ENCODE results near the gene GPATCH4.
"Not testable (repeated sequence)": the region's sequence is repeated elsewhere in the genome, so short reads cannot be mapped to it uniquely, and the experiment has no call there.

GPATCH4 gene

DNA sequence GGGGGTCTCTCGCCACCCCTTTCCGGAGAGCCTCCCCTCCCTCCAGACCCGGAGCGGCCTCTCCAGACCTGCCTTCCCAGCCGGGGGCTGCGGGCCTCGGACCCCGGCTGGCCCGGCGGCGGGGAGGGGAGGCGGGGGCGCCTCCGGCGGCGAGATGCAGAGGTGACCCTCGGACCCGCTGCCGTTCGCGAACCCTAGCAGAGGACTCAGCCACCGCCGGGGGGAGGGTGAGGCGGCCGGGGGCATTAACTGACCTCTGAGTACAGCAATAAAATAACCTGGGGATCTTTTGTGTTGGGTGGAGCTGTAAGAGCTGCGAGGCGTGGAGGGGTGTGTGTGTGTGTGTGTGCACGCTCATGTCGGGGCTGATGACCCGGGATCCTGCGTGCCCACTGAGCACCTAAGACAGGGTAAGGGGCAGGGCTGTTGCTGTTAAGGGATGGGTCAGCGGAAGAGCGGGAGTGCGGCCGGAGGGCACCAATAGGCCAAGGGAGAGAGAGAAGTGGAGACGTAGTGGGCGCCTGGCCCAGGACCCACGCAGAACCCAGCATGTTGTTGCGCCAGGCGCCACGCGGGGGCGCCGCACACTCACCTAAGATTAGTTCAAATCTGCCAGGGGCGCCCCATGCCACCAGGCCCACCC, 24.3 kb upstream of the GPATCH4 start:
- peak; percentile 38 for DNase-seq

DNA sequence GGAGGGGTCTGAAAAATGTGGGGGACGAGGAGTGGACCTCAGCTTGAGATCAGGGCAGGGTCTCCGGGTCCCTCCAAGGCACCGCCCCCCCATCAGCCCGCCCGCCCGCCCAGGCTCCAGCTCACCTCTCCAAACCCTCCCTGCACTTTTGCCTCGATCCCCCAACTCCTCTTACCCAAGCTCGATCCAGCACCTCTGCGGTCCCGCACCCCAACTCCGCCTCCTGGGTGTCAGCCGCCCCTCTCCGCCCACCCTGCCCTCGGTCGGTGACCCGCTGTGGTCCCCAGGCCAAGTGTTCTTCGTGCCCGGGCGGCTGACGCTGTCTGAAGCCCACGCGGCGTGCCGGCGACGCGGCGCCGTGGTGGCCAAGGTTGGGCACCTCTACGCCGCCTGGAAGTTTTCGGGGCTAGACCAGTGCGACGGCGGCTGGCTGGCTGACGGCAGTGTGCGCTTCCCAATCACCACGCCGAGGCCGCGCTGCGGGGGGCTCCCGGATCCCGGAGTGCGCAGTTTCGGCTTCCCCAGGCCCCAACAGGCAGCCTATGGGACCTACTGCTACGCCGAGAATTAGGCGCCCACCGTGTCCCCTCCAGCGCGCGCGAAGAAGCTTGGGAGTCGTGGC, 23.6 kb upstream of the GPATCH4 start:
- no peak for DNase-seq

DNA sequence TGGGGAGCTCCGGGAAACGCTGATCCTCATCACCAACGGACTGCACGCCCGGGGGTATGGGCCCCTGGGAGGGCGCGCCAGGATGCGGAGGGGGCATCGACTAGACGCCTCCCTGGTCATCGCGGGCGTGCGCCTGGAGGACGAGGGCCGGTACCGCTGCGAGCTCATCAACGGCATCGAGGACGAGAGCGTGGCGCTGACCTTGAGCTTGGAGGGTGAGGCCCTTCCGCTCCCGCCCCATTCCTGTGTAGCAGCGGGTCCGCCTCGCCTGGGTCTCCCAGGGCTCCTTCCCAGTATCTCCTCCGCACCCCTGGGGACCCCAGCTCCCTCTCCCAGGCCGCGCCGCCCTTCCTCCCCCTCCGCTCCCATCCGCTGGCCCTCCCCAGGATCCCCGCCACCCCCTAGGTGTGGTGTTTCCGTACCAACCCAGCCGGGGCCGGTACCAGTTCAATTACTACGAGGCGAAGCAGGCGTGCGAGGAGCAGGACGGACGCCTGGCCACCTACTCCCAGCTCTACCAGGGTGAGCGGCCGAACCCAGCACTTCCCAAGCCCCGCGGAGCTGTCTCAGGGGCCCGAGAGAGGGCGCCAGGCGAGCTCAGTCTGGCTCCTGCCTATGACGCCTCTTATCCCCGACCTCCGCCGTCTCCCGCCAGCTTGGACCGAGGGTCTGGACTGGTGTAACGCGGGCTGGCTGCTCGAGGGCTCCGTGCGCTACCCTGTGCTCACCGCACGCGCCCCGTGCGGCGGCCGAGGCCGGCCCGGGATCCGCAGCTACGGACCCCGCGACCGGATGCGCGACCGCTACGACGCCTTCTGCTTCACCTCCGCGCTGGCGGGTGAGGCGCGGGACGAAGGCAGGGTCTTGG, 22.9 kb upstream of the GPATCH4 start:
- DNase-seq, result peak; percentile 52

DNA sequence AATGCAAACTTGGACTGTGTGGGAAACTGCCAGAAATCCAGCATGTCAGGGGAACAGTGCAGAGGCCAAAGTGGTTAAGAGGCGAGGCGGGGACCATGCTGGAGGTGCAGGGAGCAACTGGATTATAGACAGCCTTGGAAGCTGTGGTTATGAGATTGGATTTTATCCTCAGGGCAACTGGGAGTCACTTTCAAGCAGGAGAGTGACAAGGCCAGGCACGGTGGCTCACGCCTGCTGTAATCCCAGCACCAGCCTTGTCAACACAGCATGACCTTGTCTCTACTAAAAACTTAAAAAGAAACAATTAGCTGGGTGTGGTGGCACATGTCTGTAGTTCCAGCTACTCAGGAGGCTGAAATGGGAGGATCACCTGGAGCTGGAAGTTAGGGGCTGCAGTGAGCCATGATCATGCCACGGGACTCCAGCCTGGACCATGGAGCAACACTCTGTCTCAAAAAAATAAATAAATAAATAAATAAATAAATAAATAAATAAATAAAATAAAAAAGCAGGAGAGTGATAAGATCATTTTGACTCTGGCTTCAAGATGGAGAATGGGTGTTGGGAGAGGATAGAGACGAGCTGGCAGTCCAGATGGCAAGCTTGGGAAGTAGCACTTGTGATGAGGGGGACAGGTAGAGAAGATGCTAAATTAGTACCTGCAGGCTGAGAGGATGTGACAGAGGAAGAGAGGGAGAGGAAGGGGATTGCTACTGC, 21.5 kb upstream of the GPATCH4 start:
- no peak for DNase-seq

DNA sequence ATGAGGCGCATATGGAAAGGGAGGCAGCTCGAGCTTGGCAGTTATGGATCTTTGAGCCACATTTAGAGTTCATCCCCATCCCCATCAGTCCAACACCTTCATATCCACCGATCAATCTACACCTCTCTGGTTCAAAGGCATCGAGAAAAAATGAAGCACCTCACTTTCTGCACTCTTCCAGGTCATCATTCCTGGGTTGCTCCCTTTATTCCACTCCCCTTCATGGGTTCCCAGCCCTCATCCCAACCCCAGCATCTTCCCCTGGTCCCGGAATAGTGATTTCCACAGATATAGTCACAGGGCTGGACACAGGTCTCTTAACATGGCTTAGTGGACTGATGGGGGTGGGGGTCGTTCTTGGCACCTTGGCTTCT, 18.3 kb upstream of the GPATCH4 start:
- DNase-seq, result no peak

DNA sequence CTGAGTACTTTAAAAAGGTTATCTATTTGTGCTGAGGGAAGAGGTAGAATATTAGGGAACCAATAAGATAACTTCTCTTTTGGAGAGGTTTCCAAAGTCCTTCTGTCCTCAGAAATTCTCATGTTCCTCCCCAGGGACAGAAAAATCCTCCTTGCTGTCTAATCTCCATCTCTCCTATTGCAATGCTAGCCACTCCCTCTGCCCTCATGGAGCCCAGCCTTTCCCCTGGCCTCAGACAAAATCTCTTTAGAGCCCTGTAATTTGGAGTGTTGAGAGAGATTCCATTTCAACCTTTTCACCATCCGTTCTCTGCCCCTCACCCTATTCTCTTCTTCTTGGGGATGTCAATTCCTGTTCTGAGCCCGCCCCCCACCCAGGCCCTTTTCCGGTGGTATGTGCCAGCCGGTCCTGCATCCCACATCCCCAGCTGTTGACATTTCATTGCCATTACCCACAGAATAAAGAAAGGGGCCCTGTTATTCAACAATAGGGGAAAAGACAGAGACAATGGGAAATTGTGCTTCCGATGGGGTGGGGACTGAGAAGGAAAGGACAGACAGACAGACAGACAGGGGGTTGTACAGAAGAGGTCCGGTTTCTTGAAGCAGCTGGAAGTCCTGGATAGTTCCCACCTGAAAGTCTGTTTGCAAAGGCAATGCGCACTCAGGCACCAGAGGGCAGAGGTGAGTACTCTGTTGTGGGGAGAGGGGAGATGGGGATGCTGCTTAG, 17.7 kb upstream of the GPATCH4 start, which contains the start of gene HAPLN2:
Gene HAPLN2 (plus strand): TSS at position 563 of the 729 bp plus-strand sequence. CDS start 4,076 bp downstream, outside the sequence.
- DNase-seq, result peak; percentile 43

DNA sequence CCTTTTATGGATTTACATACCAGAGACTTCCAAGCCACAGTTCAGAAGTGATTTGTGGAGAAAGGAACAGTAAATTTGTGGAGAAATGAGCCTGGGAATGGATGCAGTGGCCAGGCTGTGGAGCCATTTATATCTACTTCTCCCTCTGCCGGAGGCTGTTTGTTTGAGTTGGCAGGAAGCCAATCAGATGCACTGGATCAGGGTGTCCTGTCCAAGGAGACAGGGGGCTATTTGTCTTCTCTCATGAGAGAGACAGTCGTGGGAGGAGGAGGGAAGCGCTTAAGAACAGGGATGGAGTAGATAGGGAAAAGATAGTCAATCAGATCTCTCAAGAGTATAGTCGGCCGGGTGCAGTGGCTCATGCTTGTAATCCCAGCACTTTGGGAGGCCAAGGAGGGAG, 15.2 kb upstream of the GPATCH4 start:
- DNase-seq, result no peak

DNA sequence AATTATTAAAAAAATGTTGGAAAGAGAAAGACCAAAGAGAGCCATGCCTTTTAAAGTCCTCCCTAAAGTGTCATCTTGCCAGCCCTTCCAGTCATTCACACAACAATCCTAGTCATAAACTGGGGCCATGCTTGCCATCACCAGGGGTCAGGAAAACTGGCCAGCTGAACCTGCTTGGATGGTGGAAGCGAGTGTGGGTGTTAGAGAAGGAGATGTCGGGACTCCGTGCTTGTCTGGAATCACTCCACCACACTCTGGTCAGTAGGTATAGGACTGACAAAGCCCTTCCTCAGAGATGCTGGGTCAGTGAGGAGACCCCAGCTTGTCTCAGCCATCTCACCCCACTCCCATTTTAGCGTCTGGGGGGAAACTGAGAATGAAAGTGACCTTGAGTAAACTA, 14.7 kb upstream of the GPATCH4 start:
- DNase-seq, result no peak

DNA sequence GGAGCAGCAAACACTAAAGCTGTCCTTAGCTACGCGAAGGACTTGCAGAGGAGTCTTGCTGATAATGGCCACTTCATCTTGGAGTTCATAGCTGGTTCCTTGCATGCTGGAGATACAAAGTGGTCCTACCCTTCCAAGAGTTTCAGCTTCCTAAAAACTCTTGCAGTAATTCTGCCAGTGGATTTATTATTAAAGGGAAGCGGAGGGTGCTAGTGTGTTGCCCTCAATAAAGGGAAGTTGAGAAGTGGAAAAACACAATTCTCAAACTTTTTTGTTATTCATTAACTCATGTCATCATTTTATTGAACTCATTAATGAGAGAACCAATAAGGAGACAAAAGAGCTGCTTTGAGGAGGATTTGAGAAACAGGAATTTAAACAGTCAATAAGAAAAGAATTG, 11.4 kb upstream of the GPATCH4 start:
- no peak for DNase-seq

DNA sequence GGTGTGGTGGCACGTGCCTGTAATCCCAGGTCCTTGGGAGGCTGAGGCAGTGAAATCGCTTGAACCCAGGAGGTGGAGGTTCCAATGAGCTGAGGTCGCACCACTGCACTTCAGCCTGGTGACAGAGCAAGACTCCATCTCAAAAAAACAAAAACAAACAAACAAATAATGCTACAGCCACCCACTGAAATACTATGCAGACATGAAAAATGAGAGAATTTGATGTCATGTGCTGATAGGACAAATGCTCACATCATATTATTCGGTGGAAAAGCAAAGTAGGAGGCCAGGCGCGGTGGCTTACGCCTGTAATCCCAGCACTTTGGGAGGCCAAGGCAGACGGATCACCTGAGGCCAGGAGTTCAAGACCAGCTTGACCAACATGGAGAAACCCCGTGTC, 8.8 kb upstream of the GPATCH4 start:
- not testable (repeated sequence) for DNase-seq

DNA sequence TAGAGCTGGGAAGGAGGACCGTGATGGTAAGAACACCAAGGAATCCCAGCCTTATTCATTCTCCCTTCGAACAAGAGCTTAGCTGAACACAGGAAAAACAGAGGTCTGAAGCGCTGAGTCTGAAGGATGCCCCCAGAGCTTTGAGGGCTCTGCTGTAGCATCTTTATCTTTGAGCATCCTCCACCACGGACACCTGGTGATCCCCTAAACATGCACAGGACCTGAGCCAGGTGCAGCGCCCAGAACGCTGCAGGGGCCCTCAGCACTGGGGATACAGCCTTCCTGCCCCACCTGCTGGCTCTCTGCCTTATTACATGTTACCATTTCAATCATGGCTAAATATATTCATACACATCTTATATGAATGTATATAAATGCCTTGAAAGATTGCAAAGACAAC, 7.7 kb upstream of the GPATCH4 start:
- DNase-seq, result peak; percentile 77

DNA sequence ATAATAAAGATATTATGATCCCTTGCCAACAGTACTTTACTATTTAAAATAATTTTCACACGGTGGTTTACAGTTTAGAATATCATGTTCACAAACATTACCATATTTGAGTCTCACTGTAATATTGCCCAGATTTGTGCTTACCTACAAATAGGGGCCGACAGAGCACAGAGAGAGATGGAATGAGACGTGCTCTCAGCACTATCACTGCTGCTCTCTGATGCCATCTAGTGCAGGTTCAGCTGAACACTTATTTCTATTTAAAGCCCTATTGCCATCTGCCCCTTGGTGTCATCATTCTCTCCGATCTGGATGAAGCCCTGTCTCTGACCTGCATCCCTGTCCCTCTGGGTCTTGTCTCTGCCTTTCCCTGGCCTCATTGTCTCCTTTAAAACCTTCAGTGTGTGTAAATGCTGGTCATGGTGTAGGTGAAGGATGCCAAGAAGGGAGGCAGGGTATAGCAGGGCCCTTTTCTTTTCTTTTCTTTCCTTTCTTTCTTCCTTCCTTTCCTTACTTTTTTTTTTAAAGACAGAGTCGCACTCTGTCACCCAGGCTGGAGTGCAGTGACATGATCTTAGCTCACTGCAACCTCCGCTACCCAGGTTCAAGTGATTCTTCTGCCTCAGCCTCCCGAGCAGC, 6.9 kb upstream of the GPATCH4 start:
- DNase-seq, result peak; percentile 91

DNA sequence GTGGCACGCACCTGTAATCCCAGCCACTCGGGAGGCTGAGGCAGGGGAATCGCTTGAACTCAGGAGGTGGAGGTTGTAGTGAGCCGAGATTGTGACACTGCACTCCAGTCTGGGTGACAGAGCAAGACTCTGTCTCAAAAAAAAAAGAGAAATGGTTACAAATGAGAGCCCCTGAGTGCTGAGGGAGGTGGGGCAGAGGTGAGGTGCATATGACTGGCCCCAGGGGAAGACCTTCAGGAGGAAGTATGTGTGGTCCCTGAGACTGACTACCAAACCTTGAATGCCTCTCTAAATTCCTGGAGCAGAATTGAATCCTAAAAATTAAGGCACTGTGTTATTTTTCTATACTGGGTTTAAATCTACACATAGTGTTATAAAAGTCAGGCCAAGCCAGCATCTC, 6.1 kb upstream of the GPATCH4 start:
- not testable (repeated sequence) for DNase-seq

DNA sequence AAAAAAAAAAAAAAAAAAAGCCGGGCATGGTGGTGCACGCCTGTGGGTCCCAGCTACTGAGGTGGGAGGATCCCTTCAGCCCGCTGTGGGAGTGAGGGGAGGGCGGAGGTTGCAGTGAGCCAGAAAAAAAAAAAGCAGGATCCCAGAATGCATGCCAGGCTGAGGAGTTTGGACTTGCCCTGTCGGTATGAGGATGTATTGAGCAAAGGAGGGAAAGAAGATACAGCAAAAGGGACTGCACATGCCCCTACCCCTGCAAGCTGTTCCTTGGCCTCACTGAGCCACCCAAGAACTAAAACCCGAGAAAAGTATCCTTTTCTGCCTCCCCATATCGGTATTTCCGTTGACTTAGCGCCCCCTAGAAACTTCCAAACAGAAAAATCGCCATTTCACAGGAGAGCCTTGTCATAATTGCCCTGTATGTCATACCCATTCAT, 1.3 kb upstream of the GPATCH4 start:
- peak; percentile 71 for DNase-seq

DNA sequence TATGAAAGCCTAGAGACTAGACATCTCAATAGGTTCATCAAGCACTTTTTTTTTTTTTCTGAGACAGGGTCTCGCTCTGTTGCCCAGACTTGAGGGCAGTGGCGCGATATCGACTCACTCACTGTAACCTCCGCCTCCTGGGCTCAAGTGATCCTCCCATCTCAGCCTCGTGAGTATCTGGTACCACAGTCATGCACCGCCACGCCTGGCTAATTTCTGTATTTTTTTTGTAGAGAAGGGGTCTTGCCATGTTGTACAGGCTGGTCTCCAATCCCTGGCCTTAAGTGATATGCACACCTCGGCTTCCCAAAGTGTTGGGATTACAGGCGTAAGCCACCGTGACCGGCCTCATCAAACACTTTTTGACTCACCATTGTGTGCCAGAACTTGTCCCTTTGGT, 613 bp upstream of the GPATCH4 start:
- no peak for DNase-seq

DNA sequence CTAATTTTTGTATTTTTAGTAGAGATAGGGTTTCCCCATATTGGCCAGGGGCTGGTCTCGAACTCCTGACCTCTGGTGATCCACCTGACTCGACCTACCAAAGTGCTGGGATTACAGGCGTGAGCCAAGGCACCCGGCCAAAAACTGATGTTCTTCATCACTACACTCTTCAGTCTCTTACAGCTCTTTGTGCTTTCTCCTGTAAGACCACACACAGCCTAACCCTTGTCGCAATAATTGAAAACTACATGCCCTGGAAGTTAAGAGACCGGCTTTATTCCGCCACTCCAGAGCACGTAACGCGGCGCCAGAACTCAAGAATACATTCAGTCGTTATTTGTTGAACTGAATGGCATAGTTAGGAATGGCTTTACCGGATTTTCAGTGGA, 552 bp downstream of the GPATCH4 start:
- no peak for DNase-seq

DNA sequence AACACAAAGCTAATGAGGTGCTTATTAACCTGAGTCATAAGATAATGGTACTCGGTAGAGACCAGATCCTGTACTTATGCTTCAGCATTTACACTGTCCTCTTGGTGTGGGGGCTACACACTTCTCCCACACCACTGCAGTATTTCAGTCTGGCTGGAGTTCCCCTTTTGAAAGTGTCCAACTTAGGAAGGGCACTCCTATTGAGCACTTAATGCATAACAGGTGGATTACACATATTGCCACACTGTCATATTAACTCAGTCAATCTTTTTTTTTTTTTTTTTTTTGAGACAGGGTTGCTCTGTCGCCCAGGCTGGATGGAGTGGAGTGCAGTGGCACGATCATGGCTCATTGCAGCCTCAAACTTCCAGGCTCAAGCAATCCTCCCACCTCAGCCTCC, 1.5 kb downstream of the GPATCH4 start:
- DNase-seq, result peak; percentile 14

DNA sequence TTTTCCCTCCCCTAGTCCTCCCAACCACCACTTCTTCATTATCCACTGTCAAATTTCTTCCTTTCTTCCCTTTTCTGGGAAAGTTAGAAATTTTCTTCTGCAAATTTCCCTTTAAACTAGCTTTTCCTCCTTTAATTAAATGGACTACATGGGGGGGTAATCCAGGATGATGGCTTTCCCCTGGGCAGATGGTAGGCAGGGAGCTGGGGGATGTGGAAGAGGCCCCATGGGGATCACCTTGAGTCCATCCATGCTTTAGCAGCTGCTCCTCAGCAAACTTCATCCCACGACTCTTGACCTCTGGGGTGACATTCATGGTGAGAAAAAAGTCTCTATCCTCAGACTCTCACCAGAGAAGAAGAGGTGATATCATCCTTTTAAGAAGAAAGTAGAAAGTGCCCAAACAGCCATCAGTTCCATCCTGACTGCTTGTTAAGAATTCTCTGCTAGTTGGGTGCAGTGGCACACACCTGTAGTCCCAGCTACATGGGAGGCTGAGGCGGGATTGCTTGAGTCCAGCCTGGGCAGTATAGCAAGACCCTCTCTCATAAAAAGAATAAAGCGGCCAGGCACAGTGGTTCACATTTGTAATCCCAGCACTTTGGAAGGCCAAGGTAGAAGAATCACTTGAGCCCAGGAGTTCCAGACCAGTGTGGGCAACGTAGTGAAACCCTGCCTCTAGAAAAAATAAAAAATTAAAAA, 2.4 kb downstream of the GPATCH4 start:
- DNase-seq, result no peak

DNA sequence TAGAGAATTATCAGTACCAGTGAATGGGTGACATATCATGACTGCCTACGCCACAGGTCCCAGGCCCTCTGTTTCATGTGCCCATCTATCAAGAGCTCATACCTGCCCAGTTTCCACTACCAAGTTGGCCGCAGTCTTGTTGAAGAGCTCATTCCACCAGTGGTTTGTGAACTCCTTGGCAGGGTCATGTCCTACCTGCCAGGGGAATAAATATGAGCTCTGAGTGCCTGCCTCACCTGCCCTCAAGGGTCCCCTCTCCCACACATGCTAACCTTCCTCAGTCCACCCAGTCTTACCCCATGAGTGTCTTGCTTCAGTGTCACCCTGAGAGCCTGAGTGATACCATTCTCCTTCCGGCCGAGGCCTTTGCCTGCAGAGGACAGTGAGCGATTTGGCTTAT, 3.2 kb downstream of the GPATCH4 start:
- DNase-seq, result no peak

DNA sequence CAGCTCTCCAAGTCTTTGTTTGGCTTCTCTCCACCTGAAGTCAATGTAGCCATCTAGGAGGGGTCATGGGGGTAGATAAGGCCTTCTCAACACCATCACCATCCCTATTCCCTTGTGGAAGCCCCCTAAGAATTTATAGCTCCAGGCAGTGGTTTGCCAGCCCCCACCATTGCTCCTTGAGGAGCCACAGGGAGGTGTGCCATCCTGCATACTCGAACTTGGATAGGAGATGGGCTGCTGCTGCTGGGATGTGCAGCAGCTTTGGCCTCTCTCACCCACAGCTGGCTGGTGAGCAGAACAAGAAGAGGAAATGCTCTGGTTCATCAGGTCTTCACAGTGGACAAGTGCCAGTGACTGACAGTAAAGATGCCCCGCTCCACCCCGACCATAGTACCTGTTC, 4.9 kb downstream of the GPATCH4 start:
- no peak for DNase-seq

DNA sequence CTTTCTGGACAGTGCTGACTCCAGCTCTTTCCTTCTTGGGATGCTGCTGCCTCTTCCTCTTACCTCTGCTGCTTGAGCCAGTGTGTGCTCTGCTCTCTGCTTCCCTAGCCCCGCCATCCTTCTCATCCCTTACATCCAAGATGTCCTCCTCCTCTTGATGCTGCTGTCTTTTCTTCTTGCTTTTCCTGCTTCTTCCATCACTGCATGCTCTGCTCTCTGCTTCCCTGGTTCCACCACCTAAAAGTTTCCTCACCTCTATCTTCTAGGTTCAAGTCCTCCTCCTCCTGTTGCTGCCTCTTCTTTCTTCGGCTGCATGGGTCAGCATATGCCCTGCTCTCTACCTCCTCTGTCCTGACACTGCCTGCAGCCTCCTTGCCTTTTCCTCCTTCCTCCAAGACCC, 6.3 kb downstream of the GPATCH4 start:
- no peak for DNase-seq

Measured in NCI-H2171 treated with DMSO at 0.1 percent for 48 hours (cell line).